Stimulated activated CD8-positive, alpha-beta memory T cell treated with anti-CD3 and anti-CD28 coated beads, Interleukin-15, amount 100 ng/mL, for 1 hour (primary cell): ENCODE data around the gene HEYL.

ENCODE experiments used
- DNase-seq: peaks from one replicate; pipeline ENCODE4 v3.0.0-alpha.2; 2020; ENCODE audit warnings: low read depth

HEYL gene

DNA sequence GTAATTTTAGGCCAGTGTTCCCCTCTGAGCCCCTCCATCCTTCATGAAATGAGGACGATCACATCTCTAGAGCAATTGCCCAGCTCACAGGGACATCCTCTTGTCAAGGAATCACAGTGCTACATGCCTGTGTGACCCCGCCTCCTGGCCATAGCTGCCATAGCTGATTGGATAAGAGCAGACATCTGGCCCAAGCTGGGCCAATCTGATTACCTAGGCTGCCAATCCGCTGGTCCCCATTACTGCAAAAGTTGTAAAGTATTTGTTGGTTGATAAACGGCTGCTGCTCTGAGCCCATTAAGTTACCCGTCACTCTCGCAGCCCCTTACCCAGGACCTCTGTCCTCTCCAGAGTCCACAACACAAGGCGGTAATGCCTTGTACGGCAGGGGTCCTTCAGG, 24.1 kb upstream of the HEYL start:
- no peak for DNase-seq

DNA sequence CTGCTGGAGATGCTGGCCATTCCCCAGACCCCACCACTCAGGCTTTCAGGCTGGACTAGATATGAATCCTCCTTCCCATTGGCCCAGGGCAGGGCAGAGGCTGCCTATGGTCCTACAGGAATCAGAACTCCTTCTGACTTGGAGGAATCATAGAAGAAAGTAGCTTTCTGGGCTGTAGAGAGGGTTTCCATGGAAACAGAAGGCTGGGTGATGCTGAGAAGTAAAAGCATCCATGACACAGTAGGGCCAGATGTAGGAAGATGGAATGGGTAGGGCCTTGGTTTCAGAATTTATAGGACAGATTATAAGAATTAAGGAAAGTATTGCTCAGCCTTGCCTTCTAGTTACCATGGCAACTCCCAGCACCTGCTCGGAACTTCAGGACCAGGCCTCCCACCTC, 23.4 kb upstream of the HEYL start:
- DNase-seq = no peak

DNA sequence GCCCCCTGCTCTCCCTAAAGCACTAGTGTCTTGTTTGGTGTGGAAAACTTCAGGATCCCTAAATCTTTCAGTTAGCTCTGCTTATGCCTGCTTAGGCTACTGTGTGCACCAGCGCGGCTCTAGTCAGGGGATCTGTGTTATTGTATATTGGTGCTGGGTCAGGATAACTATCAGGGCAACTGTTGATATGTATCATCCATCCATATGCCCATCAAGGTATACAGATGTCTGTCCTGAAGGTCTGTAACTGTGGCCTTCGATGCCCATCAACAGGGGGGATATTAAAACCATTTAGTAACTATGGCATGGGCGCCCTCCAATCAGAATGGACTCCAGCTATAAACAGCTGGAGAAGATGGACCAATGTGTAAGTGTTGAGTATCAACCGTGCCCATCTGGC, 20.1 kb upstream of the HEYL start:
- no peak for DNase-seq

DNA sequence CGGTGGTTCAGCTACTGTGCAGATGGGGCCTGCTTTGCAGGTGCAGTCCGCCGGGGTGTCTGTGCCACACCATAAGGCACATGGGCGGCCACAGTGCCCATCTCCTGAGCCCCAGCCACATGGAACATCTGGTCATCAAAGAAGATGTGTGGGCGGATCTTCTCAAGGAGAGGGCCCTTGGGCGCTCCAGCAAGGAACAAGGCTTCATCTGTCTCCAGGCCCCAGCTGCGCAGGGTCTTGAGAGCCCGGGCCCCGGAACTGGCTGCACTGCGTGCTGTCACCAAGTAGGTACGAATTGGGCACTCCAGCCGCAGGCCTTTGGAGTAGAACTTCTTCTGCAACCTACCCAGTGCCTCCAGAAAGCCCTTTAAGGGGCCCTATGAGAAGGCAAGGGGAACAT, 19.7 kb upstream of the HEYL start:
- DNase-seq = no peak

DNA sequence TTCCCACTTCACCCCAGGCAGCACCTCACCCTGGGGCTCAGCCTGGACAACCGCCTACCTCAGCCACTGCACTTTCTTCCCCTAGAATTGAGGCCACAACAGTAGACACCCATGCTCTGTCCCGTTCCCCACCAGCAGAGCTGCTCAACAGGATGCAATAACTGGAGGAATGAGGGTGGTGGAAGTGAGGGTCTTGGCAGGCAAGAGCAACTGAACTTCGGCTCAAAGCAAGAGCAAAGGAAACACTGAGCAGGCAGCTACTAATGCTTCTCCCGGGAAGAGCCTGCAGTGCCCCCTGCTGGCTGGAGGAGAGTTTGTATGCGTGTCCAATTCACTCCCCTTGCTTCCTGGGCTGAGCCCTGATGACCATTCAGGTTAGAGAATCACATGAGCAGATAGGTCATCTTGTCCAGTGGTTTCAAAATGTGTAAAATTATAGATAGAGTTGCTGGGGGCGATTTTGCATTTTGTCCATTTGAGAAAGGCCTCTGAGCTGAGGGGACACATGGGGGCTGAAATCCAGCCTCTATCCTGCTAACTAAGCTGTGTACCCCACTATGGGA, 18.6 kb upstream of the HEYL start:
- peak; percentile 19 for DNase-seq

DNA sequence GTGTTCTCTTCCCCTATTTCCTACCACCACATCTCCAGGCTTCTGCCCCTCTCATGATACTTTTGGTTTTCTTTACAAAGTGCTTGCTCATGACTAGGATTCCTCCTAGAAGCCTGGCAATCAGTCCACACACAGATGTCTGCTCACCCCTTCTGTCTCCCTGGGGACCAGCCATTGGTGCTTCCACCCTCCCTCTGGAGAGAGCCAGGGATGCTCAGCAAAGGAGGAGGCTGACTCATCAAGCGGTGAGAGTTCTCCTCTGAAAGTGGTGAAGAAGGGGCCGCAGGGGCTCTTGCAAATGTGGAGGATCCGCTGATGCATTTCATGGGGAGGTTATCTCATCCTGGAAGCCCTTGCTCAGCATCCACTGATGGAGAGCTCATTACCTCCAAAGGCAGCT, 18.0 kb upstream of the HEYL start:
- DNase-seq = no peak

DNA sequence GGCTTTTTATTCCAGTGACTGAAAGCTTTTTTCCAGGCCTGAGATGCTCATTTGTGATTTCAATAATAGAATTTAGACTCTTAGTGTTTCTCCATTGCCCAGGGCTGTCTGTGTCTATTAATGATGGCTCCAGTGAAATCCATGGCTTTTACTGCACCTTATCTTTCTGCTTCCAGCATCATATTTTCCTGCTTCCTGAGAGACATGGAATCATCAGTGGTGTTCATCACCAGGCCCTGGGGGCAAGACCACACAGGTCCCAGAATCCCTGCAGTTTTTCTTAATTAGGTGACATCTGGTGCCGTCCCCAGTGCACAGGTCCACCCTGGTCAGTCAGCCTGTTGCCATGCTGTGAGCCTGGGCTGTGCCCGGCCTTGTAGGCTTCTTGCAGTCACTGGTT, 16.9 kb upstream of the HEYL start:
- DNase-seq = no peak

DNA sequence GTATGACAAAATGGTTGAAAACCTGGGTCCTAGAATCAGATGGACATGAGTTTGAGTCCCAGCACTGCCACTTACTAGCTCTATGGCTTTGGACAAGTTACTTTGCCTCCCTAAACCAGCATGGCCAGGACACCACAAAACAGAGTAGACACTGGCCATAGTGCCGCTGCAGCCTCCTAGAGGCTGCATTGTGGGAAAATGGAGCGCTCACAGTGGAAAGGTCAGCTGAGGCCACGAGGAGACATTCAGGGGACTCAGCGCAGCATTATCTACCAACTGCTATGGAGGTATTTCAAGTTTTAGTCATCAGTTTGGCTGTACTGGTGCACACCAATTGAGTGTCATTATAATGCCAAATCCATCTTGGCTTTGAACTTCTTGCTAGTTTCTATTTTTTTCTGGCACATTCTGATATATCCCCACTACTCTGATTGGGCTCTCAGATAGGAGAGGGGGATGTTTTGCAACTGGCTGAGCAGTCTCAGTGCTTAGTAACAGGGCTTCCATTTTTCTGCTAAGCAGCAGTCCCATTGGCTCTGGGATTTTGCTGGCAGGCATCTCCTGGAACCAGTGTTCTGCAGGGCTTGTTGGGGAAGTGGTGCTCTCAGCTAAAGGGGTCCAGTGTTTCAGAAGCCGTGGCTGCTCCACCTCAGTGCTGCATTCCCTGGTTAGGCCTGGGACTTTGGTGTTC, 16.3 kb upstream of the HEYL start:
- no peak for DNase-seq

DNA sequence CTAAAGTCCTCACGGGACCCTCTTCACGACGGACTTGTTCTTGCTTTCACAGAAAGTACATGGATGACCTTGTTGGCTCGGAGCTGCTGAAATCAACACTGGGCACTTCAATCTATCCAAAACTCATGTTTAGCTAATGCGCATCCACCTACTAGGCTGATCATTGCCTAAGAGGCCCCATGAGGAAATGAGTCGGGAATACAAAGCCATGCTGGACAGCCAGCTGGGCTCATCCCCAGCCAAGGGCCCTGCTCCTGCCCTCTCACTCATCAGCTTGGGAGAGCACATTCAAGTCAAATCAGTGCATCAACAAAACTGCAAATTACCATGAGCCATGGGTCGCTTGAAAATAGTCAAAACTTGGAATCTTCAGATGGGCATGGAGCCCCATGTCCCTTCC, 14.8 kb upstream of the HEYL start:
- no peak for DNase-seq

DNA sequence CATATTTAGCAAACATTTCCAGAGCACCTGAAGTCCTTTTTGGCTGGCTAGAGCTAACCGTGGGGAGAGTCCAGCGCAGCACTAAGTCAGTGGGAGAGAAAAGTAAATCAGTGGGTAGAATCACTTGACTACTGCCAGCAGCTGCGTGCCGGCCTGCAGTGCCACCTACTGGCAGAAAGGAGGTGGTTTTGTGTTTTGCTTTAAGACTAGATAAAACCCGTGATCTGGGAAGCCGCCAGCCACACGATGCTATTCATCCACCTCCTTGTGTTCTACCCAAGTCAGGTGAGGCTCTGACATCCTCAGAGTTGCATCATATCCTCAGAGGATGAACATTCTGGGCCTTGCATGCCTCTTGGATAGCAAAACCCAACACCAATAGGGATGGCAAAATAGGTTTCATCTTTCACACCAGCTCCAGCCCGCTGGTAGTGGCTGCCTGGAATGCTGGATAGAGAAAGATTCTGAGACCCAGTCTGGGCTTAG, 14.1 kb upstream of the HEYL start:
- DNase-seq = peak; percentile 56

DNA sequence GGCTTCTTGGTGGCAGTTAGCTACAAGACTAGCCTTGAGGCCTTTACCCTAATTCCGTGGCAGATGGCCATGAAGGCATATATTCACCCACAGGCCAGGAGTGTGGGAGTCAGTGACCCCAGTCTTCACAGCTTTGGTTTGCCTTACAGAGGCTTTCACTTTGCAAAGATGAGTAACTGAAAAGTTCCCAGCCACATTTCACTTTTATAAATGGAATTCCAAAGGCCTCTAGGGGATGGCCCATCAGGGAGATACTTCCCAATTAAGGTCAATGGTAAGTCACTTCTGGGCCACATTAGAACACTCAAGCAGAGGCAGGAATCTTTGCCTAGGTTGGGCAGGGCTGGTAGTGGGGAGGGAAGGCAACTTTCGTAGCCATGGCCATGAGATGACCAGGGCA, 13.1 kb upstream of the HEYL start:
- DNase-seq = no peak

DNA sequence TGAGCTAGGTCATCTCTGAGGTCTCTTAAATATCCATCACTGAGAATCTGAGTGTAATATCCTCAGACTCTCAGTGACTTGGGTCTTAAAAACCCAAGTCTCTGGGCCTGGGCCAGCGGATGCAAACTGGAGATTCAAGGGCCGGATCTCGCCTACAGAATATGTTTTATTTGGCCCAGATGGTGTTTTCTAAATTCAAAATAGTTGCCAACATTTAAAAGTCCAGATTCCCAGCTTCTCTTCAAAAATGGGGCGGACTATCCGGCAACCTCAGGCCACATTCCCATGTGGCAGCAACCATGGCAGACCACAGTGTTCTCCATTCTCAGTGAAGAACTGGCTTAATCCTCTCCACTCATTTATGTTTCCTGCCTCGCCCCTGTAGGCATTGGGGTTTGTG, 12.7 kb upstream of the HEYL start:
- DNase-seq = no peak

DNA sequence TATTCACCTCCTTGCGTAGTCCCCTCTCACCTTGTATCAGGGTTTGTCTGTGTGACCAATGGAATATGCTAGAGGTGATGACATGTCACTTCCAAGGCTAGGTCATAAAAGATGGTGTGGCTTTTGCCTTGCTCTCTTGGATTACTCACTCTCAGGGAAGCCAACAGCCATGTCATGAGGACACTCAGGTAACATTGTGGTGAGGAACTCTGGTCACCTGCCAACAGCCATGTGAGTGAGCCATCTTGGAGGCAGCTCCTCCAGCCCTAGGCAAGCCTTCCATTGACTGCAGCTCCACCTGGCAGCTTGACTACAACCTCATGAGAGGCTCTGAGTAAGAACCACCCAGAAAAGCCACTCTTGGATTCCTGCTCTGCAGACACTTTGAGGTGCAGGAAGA, 11.0 kb upstream of the HEYL start:
- no peak for DNase-seq

DNA sequence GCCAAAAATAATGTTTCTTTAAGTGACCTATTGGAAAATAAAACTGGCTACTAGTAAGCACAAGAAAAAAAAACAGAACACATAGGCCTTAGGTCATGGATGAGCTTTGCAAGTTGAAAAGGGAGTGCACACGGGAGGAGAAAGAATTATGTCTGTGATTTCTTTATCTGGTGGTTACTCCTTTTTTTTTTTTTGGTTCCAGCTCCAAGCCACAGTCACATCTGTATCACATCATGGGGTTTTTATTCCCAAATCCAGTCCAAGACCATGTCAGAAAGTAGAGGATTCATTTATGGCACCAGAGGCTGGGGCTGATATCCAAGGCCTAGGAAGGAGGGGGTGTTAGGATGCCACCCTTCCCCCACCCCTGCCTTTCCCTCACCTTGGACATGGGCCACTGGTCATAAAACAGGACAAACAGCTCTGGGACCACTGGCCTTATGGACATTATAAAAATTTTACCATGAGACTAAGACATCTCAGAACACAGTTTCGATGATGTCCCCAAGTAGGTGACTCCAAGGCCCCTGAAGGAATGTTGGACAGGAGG, 10.3 kb upstream of the HEYL start:
- no peak for DNase-seq

DNA sequence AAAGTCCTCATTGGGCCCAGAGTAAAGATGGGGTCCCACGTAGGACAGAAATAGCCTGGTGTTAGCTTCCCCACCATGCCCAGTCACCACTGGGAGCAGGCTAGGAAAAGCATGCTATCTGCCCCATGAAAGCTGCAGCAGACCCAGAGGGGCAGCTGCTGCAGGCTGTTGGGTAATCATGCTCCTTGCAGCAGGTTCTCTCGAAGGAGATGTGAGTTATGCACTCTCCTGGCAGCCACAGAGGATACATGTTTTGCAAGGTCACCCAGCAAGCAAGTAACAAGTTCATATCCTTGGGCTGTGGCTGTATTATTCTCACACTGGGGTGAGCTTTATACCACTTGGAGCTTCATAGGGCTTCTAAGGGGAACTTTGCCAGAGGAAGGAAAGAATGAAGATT, 9.1 kb upstream of the HEYL start:
- no peak for DNase-seq

DNA sequence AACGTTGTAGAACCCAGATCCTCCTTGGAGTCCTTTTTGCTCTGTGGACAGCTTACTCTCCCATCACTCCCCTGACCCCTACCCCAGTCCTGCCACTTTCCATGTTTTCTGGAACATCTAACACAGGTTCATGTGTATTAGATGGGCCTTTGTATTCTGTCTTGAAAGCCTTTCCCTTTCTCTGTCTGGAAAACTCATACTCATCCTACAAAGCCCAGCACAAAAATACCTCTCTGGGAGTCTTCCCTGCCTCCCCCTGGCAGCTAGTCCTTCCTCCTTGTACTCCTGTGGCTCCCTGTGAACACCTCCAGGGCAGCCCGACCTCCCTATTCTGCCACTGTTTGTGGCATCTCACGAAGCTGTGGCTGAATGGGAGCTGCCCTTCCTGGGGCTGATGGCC, 7.8 kb upstream of the HEYL start:
- no peak for DNase-seq

DNA sequence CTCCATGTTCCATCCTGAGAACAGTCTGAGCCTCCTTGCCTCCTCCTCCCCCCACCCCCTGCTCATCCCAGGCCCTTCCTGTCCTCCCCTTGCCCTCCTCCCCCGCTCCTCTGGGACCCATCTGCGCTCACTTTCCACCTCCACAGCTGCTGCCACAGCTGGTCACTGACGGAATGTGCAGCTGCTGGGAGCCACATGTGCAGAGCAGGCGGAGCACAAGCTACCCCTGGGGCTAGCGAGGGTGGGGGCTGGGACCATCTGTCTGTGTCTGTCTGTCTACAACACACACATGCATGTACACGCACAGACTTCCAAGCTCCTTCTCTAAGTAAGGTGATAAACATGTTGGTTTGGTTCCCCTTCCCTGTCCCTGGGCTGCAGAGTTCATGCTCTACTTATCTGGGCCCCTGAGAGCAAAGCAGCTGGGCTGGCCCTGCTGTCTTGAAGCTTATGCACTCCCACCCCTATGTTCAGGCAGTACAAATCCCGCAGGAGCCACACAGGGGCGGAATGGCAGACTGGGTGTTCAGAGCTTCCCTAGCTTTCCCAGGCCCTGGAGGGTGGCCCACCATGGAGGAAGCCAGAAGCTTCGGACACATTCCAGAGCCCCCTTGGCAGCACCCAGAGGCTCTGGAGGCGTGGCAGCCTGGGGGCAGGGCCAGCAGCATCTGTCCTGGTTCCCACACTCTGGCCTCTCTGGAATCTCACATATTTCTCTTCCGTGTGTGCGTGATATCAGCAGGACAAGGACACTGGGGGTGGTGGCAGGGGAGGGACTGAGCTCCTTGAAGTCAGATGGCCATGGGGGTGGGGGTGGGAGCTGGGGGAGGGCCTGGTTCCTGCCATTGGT, 7.0 kb upstream of the HEYL start:
- no peak for DNase-seq

DNA sequence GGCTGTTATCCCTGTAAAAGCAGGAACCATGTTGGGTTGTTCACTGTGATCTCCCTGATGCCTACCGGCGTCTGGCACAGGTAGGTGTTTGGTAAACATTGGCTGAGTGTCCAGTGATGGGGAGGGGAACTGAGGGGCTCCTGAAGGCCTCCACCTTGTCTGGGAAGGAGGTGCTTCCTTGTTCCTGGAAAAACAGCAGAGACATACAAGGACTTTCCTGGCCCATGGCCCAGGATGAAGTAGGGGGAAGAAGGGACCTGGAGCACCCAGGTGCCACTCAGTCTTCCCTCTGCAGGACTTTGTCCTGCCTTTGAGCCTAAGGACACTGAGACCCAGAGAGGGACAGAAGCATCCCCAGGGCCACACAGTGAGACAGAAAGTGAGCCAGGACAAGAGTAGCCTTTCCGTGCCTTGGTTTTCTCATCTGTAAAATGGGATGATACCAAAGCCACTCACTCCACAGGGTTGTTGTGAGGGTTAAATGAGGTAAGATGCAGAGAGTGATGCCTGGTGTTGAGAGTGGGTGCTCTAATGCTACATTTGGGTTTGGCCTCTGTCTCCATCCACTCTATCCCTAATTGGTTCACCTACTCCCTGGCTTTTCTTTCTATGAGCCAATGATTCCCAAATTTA, 6.1 kb upstream of the HEYL start:
- DNase-seq = no peak

DNA sequence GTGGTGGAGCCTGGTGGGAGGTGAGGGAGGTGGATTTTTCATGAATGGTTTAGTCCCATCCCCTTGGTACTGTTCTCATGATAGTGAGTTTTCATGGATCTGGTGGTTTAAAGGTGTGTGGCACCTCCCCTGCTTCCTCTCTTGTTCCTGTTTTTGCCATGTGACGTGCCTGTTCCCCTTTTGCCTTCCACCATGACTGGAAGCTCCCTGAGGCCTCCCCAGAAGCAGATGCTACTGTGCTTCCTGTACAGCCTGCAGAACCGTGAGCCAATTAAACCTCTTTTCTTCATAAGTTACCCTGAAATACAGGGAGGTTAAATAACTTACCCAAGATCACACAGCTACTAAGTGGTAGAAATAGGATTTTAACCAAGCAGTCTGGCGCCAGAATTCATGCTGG, 4.3 kb upstream of the HEYL start:
- no peak for DNase-seq

DNA sequence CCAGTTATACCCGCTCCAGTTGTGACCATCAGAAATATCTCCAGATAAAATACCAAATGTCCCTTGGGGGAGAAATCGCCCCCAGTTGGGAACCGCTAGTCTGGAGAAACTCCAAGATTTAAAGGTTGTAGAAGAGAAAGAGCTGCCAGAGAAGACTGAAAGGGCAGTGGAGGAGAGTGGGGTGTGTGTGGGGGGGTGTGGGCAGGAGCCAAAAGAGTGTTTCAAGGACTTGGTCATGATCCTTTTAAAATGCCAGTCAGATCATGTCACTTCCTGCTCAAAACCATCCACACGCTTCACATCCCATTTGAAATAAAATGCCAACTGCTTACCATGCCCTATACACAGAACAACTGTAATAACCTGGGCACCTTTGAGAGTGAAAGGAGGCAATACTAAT, 3.4 kb upstream of the HEYL start:
- no peak for DNase-seq

DNA sequence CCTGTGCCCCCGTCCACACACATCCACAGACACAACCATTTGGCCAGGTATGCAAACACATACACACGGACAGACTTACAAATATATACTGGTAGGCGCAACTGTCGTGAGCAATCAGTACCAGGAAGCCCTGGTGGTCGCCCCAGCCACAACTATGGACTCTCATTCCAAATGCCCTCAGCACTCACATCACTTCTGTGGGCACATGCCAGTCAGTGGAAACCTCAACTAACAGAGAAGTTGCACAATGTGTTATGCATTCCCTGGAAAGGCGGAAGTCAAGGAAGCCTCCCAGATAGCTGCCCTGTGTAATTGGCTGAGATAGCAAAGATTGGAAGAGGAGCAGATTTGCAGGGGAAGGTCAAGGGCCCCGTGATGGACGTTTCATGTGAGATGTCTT, 1.4 kb upstream of the HEYL start:
- no peak for DNase-seq

DNA sequence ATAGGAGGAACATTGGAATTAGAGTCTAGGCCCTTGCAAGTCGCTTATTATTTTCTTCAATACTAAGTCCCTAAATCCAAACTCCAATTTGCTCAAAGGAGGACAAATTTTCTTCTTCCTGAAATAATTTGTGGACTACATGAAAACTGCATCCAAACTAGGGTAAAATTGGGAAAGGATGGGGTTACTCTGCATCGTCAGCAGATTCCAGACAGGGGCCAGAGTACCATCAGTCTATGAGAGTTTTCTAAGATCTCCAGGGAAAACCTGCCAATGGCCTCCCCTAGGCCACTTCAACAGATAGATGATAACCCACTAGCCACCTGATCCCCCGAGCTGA, 508 bp downstream of the HEYL start:
- DNase-seq = no peak

DNA sequence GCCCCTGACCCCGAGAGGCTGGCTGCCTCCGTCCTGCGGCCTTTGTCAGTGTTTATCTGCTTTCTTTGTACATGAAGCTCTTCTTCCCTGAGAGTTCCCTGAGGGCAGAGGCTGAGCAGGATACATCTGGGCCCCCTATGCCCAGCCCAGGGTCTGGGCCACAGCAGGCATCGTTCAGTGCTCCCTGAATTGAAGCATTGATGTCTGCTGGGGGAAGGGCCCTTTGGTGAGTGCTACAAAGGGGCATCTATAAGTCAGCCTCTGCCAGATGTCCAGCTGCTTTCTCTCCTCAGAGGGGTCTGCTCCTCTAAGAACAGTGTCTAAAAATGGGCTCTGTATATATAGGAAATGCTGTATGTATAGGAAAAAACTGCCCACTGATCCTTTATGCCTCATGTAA, 2.1 kb downstream of the HEYL start:
- no peak for DNase-seq
